GM19240 (cell line): Measurements from ENCODE around the gene GPX2.
"Not testable (repeated sequence)": the region's sequence is repeated elsewhere in the genome, so short reads cannot be mapped to it uniquely, and the experiment has no call there.

Experiments
- DNase-seq: peaks from one replicate; pipeline ENCODE4 v3.0.0; 2011; ENCODE audit warnings: low spot score; ENCODE audit not compliant: insufficient read length

GPX2 gene

DNA sequence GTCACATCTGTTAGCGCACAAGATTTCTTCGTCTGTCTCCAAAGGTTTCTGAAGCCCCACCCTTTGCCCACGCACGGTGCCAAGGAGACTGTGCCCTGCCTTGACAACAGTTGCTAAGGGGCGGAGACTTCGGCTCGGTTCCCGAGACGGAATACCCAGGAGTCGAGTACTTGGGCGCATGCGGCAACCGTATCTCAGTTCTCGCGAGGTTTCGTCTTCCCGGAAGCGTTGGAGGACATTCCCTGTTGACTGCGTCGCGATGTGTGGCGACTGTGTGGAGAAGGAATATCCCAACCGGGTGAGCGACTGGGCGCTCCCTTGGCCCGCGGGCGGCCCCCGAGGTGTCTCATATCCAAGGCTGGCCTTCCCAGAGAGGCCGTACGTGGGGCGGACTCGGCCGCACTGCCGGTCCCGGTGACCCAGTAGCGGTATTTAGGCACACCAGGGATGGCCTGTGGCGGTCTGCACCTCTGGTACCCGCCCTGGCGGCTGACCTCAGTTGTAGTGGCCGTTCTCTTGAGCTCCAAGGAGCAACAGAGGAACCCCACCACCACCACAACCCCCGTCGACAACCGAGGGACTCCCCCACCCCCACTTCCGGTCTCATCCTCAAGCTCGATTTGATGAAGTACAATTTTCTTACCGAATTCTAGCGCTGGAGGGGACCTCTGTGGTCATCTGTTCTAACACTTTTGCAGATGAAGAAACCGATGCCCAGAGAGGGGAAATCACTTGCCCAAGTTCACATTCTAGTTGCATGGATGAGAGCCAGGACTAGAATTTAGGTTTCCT, 28.1 kb downstream of the GPX2 start, which contains the start of gene CHURC1:
Gene CHURC1, plus strand, starts transcription at position 219 of the 792 bp plus-strand sequence. Its CDS starts 41 bp downstream, at position 260.
- DNase-seq = peak; percentile 70

DNA sequence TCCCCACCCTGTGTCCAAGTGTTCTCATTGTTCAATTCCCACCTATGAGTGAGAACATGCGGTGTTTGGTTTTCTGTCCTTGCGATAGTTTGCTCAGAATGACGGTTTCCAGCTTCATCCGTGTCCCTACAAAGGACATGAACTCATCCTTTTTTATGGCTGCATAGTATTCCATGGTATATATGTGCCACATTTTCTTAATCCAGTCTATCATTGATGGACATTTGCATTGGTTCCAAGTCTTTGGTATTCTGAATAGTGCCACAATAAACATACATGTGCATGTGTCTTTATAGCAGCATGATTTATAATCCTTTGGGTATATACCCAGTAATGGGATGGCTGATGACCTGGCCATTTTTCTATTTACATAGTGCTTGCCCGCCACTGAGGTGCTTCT, 29.1 kb downstream of the GPX2 start:
- DNase-seq = not testable (repeated sequence)

DNA sequence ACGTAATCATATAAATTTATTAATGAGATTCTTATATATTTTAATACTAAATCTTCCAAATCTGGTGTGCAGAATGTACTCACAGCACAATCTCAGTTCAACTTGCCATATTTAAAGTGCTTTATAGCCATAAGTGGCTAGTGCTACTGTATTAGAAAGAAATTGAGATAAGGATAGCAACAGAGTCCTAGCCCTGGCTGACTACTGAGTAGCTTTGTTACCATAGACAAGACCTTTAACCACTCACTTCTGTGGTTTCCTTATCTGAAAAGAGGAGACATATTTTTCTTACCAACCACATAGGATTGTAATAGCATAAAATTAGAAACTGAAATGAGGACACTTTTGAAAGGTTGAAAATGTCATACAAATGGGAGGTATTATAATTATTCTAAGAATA, 30.3 kb downstream of the GPX2 start:
- DNase-seq = no peak

DNA sequence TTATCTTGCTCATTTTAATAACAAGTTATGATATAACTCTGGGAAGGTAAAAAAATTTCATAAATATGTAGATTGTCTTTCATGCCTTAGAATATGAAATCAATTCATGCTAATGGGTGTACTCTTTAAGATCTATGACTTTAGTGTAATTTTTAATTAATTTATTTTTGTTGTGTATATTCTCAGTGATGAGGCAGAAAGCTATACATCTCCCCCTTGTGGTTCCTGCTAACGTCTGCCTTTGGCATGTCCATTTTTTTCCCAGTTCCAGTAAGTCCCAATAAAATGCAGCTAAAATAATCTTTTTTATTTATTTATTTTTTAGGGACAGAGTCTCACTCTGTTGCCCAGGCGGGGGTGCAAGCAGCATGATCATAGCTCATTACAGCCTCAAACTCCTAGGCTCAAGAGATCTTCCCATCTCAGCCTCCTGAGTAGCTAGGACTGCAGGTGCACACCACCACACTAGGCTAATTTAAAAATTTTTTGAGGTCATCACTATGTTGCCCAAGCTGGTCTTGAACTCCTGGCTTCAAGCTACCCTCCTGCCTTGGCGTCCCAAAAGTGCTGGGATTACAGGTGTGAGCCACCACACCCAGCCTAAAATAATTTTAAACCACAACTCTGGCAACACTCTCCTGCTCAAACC, 31.6 kb downstream of the GPX2 start:
- DNase-seq = no peak

DNA sequence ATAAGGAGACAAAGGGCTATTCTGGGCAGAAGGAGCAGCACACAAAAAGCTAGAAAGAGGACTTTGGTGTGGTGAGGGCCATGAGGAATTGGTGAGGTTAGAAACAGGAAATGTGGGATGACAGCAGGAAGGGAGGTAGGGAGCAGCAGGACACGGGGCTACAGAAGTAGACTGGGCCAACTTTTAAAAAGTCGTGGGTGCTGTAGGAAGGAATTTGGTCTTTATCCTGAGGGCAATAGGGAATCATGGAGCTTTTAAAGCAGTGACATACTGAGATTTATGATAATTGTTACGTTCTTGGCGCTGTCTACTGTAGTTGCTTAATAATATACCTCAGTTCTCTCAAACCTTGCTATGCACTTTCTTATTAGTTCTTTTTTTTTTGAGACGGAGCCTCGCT, 36.5 kb downstream of the GPX2 start:
- DNase-seq = no peak

DNA sequence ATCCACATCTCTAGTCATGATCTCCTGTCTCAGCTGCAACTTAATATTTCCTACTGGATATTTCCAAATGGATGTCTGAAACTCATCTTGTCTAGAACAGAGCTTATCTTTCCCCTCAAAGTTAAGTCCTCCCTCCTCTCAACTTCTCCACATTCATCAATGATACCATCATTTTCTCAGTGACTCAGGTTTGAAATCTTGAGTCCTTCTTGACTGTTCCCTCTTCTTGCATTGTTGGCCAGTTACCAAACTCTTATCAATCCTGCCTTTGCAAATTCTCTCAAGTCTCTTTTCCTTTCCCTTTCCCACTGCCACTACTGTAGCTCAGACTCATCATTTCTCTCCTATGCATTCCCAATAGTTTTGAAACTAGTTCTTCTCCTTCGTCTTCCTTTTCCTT, 42.6 kb downstream of the GPX2 start:
- no peak for DNase-seq

DNA sequence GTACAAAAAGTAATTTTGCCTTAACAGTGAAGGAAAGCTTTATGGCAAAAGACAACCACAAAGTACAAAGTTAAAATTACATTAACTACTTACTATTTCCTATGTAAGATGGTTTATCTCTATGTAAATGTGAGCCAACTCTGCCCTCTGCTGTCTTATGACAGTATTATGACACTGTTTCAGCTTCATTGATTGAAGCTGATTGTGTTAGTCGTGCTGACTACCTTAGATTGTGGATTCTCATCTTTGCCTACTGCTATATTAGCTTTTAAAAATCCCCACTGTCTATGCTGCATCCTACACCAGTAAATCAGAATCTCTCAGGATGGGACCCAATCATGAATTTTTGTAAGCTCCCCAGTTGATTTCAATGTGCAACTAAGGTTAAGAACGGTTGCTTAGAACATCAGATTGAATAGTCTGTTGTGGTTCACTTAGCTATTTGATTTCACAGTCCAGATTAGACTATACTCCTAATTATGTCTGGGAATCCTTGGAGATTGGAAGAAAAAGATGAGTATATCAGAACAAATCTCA, 50.6 kb downstream of the GPX2 start:
- peak; percentile 12 for DNase-seq

DNA sequence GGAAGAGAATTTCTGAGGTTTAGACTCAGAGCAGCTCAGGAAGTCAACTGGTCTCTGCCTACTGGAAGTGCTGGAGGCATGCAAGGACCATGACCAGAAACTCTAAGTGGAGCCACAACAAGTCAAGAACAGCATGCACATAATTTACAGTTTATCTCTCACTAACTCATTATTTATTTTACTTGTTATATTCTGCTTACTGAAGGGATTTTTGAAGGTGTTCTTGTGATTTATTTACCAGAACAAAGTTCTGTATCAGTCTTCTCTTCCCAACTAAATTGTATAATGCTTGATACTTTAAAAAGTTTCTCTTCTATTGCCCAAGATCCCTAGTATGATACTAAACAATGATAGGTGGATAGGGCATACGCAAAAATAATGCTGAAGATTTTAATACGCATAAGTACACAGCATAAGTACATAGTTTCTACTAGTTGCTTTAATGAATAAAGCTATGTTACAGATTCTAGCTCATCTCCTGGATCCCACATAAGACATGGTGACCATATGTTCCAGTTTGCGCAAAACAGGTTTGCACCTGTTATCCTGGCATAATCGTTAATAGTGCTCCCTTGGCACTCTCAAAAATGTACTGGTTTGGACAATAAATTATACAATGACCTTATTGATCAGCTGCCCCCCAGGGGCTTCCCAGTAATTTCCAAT, 51.2 kb downstream of the GPX2 start:
- DNase-seq = no peak

DNA sequence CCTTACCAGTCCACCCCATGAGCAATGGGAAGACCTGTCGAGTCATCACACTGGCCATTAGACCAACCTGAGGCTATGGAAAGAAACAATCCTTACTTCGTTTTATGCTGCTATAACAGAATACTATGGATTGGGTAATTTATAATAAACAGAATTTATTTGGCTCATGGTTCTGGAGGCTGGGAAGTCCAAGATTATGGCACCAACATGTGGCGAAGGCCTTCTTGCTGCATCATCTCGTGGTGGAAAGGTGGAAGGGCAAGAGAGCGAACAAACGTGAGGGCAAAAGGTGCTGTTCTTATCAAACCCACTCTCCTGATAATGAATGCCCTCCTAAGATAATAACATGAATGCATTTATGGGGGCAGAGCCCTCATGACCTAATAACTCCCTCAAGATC, 53.2 kb downstream of the GPX2 start:
- DNase-seq = no peak
